ENCODE results near the gene PTPRT. TPM values are rescaled to one million over a fixed set of nuclear protein-coding genes. Genes with fewer than 3 reads are reported as not detected.

The PTPRT gene
- total and polyA plus RNA-seq, 2 of the 4 experiments (the other 2 are of a cell fraction), result not detected

DNA sequence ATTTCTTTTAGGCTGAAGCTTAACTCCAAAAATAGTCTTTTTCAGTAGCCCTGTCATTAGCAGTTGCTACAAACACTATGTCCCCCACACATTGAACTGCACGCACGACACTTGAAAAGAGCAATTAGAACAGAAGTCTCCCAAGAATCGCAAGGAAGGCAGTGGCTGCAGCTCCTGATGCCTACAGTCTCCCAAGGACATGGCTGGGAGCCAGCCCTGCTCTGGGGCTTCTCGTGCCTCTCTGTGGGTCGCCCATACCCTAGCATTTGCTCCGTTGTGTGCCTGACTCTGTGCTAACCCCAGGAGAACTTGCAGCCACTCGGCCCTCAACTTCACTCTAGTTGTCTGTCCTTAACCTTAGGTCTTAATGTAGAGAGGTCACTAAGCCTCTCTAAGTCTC lies 454.2 kb downstream of the PTPRT start:
- Histone ChIP-seq H3K23ac (ENCODE audit: low read depth, low read length) (no peak overlapping the region), H3K4ac (ENCODE audit: low read depth, low read length) (no peak overlapping the region), H2AK5ac (ENCODE audit: low read depth, low read length) (no peak overlapping the region), H2BK120ac (ENCODE audit: low read depth, low read length) (no peak overlapping the region), H3K79me1 (ENCODE audit: low read depth in 1 of 2, low read length in 2 of 2) (no peaks in the 10 kb centered on the region), H4K8ac (ENCODE audit: low read depth in 2 of 2, low read length in 2 of 2) (no peak overlapping the region), H3K36me3 (ENCODE audit: control insufficient read depth, insufficient read depth, low read length) (no peaks in the 10 kb centered on the region), H3K4me2 (ENCODE audit: low read depth, low read length) (no peak overlapping the region), H3K27ac (ENCODE audit: insufficient read depth, low read length) (no peak overlapping the region), H3K4me3 (ENCODE audit: insufficient read depth, low read depth, low read length) (no peak overlapping the region), H3K4me1 (ENCODE audit: control insufficient read depth, insufficient read depth, low read length) (no peaks in the 10 kb centered on the region), H2BK20ac (ENCODE audit: low read depth, low read length) (no peak overlapping the region), H2AK9ac (replicated peaks; ENCODE audit: low read depth, low read length, poor library complexity) (no peak overlapping the region), H4K5ac (ENCODE audit: low read depth, low read length) (no peak overlapping the region), H3K9me3 (ENCODE audit: control insufficient read depth, insufficient read depth, low read length) (peaks cover 40% of the 10 kb centered on the region), H3K56ac (ENCODE audit: extremely low read depth, insufficient read depth, low read length) (no peak overlapping the region), H2BK5ac (ENCODE audit: low read depth, low read length, poor library complexity, severe bottlenecking) (no peak overlapping the region), H3K27me3 (ENCODE audit: control insufficient read depth, insufficient read depth, low read length) (no peaks in the 10 kb centered on the region), H3K9ac (ENCODE audit: low read depth, low read length) (no peak overlapping the region), H4K20me1 (ENCODE audit: insufficient read depth, low read length) (no peaks in the 10 kb centered on the region), H2AFZ (replicated peaks; ENCODE audit: low read length, poor library complexity) (no peak overlapping the region), H3K14ac (replicated peaks; ENCODE audit: low read depth, low read length) (no peak overlapping the region), H2BK15ac (ENCODE audit: low read depth, low read length) (no peak overlapping the region), H3K18ac (ENCODE audit: low read depth, low read length) (no peak overlapping the region), H3K9me1 (ENCODE audit: insufficient read depth, low read length) (no peaks in the 10 kb centered on the region), H4K91ac (ENCODE audit: insufficient read depth, low read depth, low read length) (no peak overlapping the region)
- DNase-seq (no peak), ATAC-seq (ENCODE audit: low read depth) (no peak)
- POLR2A ChIA-PET (ENCODE audit: unreplicated experiment), result no interaction called here
- no TSS peak for BruUV-seq (replicated peaks)
- intact Hi-C loops (cut with micrococcal nuclease) (no loop called here), in situ Hi-C loops (cut with MboI; ENCODE audit: low sequenced_read_pairs) (no loop called here), dilution Hi-C loops (cut with HindIII; ENCODE audit: low sequenced_read_pairs, unreplicated experiment) (no loop called here)
- CTCF ChIA-PET, result no interaction called here
- TF ChIP-seq FOS (IDR thresholded peaks at IDR 0.05; ENCODE audit: low read depth, low read length) (no peak), BHLHE40 (IDR thresholded peaks at IDR 0.05; ENCODE audit: low read depth, low read length) (no peak), MAFK (IDR thresholded peaks at IDR 0.05; ENCODE audit: low read depth, low read length) (no peak), NFE2L2 (IDR thresholded peaks at IDR 0.05; ENCODE audit: low read depth, low read length) (no peak), MAZ (IDR thresholded peaks at IDR 0.05; ENCODE audit: borderline replicate concordance, low read depth, low read length) (no peak), RAD21 (IDR thresholded peaks at IDR 0.05; ENCODE audit: low read length) (no peak), CEBPB (IDR thresholded peaks at IDR 0.05; ENCODE audit: low read depth, low read length) (no peak), CHD1 (IDR thresholded peaks at IDR 0.05; ENCODE audit: low read depth, low read length) (no peak), POLR2A (IDR thresholded peaks at IDR 0.05; ENCODE audit: low read depth, low read length) (no peak)
- TF ChIP-seq, protein P1, sequence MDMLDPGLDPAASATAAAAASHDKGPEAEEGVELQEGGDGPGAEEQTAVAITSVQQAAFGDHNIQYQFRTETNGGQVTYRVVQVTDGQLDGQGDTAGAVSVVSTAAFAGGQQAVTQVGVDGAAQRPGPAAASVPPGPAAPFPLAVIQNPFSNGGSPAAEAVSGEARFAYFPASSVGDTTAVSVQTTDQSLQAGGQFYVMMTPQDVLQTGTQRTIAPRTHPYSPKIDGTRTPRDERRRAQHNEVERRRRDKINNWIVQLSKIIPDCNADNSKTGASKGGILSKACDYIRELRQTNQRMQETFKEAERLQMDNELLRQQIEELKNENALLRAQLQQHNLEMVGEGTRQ (IDR thresholded peaks at IDR 0.05; ENCODE audit: low read depth, low read length), result no peak
- TF ChIP-seq, protein P2, sequence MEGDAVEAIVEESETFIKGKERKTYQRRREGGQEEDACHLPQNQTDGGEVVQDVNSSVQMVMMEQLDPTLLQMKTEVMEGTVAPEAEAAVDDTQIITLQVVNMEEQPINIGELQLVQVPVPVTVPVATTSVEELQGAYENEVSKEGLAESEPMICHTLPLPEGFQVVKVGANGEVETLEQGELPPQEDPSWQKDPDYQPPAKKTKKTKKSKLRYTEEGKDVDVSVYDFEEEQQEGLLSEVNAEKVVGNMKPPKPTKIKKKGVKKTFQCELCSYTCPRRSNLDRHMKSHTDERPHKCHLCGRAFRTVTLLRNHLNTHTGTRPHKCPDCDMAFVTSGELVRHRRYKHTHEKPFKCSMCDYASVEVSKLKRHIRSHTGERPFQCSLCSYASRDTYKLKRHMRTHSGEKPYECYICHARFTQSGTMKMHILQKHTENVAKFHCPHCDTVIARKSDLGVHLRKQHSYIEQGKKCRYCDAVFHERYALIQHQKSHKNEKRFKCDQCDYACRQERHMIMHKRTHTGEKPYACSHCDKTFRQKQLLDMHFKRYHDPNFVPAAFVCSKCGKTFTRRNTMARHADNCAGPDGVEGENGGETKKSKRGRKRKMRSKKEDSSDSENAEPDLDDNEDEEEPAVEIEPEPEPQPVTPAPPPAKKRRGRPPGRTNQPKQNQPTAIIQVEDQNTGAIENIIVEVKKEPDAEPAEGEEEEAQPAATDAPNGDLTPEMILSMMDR (conservative IDR thresholded peaks at IDR 0.05; ENCODE audit: low read depth, low read length), result no peak
- TF ChIP-seq, protein P3, sequence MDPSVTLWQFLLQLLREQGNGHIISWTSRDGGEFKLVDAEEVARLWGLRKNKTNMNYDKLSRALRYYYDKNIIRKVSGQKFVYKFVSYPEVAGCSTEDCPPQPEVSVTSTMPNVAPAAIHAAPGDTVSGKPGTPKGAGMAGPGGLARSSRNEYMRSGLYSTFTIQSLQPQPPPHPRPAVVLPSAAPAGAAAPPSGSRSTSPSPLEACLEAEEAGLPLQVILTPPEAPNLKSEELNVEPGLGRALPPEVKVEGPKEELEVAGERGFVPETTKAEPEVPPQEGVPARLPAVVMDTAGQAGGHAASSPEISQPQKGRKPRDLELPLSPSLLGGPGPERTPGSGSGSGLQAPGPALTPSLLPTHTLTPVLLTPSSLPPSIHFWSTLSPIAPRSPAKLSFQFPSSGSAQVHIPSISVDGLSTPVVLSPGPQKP (IDR thresholded peaks at IDR 0.05; ENCODE audit: borderline replicate concordance, low read depth, low read length), result no peak
- WGBS, 2 experiments (ENCODE audit: extremely low coverage in 2 of 2, insufficient read length in 1 of 2), result no CpG with 5 or more reads among the region's 7 CpGs

All from IMR-90 (cell line).